NCI-H1930 (cell line): Measurements from ENCODE around the gene PCNT.
"Not testable (repeated sequence)": the region's sequence is repeated elsewhere in the genome, so short reads cannot be mapped to it uniquely, and the experiment has no call there.

Source experiments
- DNase-seq, 2 experiments: peaks; one replicate each; lab custom pipeline; 2025; lab: John Stamatoyannopoulos, UW

PCNT gene

GRCh38 chr21:46381541-46381940, 57.6 kb downstream of the PCNT start:
- DNase-seq = no peak

GRCh38 chr21:46384556-46384955, 60.6 kb downstream of the PCNT start:
- DNase-seq = no peak

GRCh38 chr21:46385846-46386733, 62.1 kb downstream of the PCNT start:
- no peak for DNase-seq

- no peak for DNase-seq
These were observed 62.8 kb downstream of the PCNT start for GRCh38 chr21:46386734-46387088.

GRCh38 chr21:46388206-46388880, 64.4 kb downstream of the PCNT start:
- no peak for DNase-seq

GRCh38 chr21:46388896-46389295, 64.9 kb downstream of the PCNT start:
- DNase-seq = no peak

- no peak for DNase-seq
These were observed 66.9 kb downstream of the PCNT start for GRCh38 chr21:46390603-46391545.

GRCh38 chr21:46391773-46392172, 67.8 kb downstream of the PCNT start:
- DNase-seq = no peak

GRCh38 chr21:46392921-46393320, 69.0 kb downstream of the PCNT start:
- no peak for DNase-seq

GRCh38 chr21:46393451-46393940, 69.5 kb downstream of the PCNT start:
- no peak for DNase-seq

- DNase-seq = no peak
These were observed 70.1 kb downstream of the PCNT start for GRCh38 chr21:46393941-46394594.

- DNase-seq = no peak
These were observed 70.7 kb downstream of the PCNT start for GRCh38 chr21:46394595-46395104.

- DNase-seq = no peak
These were observed 73.4 kb downstream of the PCNT start for GRCh38 chr21:46397211-46397905.

- DNase-seq = no peak
These were observed 74.0 kb downstream of the PCNT start for GRCh38 chr21:46397993-46398392.

- DNase-seq = no peak
These were observed 75.2 kb downstream of the PCNT start for GRCh38 chr21:46399129-46399528.

- DNase-seq = no peak
These were observed 75.7 kb downstream of the PCNT start for GRCh38 chr21:46399686-46400085.

- no peak for DNase-seq
These were observed 77.4 kb downstream of the PCNT start for GRCh38 chr21:46401186-46401910.

- no peak for DNase-seq
These were observed 78.5 kb downstream of the PCNT start for GRCh38 chr21:46402421-46402820.

- not testable (repeated sequence) for DNase-seq
These were observed 79.4 kb downstream of the PCNT start for GRCh38 chr21:46403234-46403811.

- no peak for DNase-seq
These were observed 80.3 kb downstream of the PCNT start for GRCh38 chr21:46404306-46404705.
